ENCODE results near the gene MTFP1.
A peak's percentile ranks its signal among the peaks of the same experiment; 100 is the strongest.

MTFP1 gene

DNA sequence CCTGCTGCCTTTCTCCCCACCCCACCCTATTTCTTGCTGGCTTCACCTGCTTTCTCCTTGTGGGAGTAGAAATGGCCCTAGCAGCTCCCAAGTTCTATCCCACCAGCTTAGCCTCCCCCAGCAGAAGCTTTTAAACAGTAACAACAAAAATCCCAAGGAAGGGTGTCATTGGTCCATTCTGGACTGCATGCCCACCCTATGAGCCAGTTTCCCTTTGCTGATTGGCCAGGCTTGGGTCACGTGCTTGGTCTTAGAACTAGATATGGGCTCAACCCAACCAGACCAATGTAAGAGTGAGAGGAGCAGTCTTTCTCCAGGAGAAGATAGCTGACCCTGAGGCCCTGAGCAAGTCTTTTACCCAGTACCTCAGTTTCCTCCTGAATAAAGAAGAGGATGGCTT is 2.3 kb downstream of the MTFP1 start:
- Mint-ChIP-seq H3K9me3 (no peaks in the 10 kb centered on the region), H3K36me3 (ENCODE audit: low read depth) (peaks cover 8% of the 10 kb centered on the region), H3K4me1 (ENCODE audit: low read depth) (peaks cover 26% of the 10 kb centered on the region), H3K27ac (no peak overlapping the region), H3K4me3 (no peak overlapping the region), H3K27me3 (ENCODE audit: low read depth) (no peaks in the 10 kb centered on the region)

DNA sequence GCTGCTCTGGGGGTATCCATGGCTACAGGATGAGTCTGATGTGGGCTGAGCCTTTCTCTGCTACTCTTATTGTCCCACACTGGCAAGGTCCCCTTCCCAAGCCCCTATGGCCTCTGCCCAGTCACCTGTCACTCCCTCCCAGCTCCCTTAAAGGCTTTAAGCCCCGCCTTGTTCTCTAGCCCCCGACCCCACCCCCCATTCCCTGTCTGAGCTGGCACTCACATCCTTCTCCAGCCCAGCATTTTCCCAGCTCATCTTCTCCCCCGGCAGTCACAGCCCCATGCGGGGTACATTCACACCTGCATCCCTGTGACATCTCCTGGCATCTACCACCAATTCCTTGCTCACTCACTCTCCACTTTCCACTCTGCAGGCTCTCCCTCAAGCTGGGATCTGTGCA is 4.3 kb downstream of the MTFP1 start:
- H3K4me3 Mint-ChIP-seq = no peak overlapping the region
- H3K36me3 Mint-ChIP-seq (ENCODE audit: low read depth) = peaks cover 13% of the 10 kb centered on the region
- H3K4me1 Mint-ChIP-seq (ENCODE audit: low read depth) = peaks cover 24% of the 10 kb centered on the region
- H3K9me3 Mint-ChIP-seq = no peaks in the 10 kb centered on the region
- no peaks in the 10 kb centered on the region for H3K27me3 Mint-ChIP-seq (ENCODE audit: low read depth)
- H3K27ac Mint-ChIP-seq = no peak overlapping the region

DNA sequence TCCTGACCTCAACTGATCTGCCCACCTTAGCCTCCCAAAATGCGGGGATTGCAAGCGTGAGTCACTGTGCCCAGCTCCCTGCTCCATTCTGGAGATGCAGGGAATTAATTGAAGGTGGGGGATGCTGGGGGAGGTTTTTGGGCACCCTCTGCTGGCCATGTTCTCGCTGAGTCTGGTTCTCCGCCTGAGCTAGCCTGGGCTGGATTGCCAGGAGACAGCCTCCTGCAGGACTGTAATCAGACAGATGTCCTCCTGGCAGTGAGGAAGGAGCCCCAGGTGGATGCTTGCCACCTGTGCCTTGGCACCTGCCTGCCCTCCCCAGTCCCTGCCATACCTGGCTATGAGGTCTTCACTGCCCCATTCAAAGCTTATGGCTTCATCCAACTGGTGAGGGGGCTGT is 5.4 kb downstream of the MTFP1 start:
- no peak overlapping the region for H3K27ac Mint-ChIP-seq

DNA sequence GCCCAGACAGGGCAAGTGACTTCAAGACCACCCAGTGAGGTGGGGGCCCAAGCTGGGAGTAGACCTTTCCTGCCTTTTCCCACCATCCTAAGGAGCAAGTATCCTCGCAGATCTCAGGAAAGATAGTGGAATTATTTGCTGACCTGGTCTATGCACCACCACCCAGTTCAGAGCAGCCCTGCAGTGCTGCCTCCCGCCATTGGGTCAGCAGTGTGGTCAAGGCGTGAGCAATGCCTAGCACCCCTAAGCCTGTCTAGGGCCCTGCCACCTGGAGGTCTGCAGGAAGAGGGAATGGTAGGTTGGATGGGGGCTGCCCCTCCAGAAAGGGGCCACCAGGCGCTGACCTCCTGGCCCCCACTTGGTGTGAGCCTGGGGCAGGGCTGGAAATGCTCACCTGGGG is 6.5 kb downstream of the MTFP1 start:
- Mint-ChIP-seq H3K4me3 (no peak overlapping the region), H3K36me3 (ENCODE audit: low read depth) (peaks cover 20% of the 10 kb centered on the region), H3K27me3 (ENCODE audit: low read depth) (no peaks in the 10 kb centered on the region), H3K27ac (no peak overlapping the region), H3K4me1 (ENCODE audit: low read depth) (peaks cover 16% of the 10 kb centered on the region), H3K9me3 (peaks cover 13% of the 10 kb centered on the region)

More for the DNA sequence above, 5.4 kb downstream of the MTFP1 start:
- H3K4me3 Mint-ChIP-seq = no peak overlapping the region
- H3K4me1 Mint-ChIP-seq (ENCODE audit: low read depth) = peaks cover 27% of the 10 kb centered on the region
- H3K27me3 Mint-ChIP-seq (ENCODE audit: low read depth) = no peaks in the 10 kb centered on the region
- peaks cover 22% of the 10 kb centered on the region for H3K36me3 Mint-ChIP-seq (ENCODE audit: low read depth)
- peaks cover 8% of the 10 kb centered on the region for H3K9me3 Mint-ChIP-seq

DNA sequence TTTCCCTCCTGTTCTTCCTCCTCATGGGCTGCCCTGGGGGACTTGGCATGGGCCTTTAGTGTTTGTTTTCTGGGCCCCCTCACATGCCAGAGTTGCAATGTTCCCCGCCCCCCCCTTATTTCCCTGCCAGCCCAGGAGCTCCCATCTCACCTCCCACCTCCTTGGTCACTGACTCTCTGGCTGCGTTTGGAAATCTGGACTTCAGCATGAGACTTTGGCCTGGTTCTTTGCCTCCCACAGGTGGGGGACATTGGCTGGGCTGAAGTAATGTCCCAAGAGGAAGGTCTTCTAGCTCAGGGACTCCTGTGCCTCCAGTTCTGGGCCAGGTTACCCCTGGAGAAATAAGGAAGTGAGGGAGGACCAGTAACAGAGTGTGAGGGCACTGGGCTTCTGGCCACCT is 7.0 kb downstream of the MTFP1 start:
- Mint-ChIP-seq H3K4me3 (no peak overlapping the region), H3K27me3 (ENCODE audit: low read depth) (no peaks in the 10 kb centered on the region), H3K9me3 (peaks cover 14% of the 10 kb centered on the region), H3K4me1 (ENCODE audit: low read depth) (peaks cover 14% of the 10 kb centered on the region), H3K27ac (no peak overlapping the region), H3K36me3 (ENCODE audit: low read depth) (peaks cover 20% of the 10 kb centered on the region)

DNA sequence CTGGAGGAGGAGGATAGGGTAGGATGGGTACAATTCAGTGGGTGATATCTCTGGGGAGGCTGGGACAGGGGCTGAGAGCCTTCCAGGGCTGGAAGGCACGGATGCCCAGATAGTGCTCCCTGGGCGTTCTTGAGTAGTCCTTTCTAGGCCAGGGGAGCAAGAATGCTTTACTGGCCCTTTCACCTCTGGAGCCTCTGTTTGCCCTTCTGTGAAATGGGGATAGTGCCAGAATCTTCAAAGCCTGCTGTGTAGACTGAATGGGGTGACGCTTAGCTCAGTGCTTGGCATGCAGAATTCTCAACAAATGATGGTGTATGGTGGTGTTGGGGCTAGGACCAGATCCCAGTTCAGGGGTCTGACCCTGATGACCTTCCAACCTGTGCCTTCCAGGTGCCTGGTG is 7.7 kb downstream of the MTFP1 start:
- Mint-ChIP-seq H3K4me3 (no peak overlapping the region), H3K27ac (no peak overlapping the region), H3K27me3 (ENCODE audit: low read depth) (peaks cover 2% of the 10 kb centered on the region), H3K36me3 (ENCODE audit: low read depth) (peaks cover 18% of the 10 kb centered on the region), H3K9me3 (peaks cover 14% of the 10 kb centered on the region), H3K4me1 (ENCODE audit: low read depth) (peaks cover 14% of the 10 kb centered on the region)

DNA sequence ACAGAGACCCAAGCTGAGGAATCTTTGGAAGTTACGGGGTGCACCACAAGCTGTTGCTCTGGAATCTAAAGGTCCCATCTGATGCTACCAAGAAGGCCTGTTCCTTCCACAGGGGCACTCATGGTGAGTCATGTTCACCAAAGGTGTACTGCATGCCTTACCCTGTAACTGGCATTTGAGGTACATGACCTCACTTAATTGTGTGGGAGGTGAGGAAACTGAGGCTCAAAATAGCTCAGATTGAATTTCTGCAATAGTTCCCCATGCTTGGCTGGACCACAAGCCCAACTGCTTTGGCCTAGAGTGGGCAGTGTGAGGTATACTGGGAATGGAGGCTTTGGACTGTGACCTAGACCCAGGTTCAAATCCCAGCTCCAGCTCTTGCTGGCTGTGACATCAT is 8.2 kb downstream of the MTFP1 start:
- Mint-ChIP-seq H3K9me3 (peaks cover 14% of the 10 kb centered on the region), H3K36me3 (ENCODE audit: low read depth) (peaks cover 18% of the 10 kb centered on the region), H3K4me1 (ENCODE audit: low read depth) (peaks cover 14% of the 10 kb centered on the region), H3K27me3 (ENCODE audit: low read depth) (peaks cover 4% of the 10 kb centered on the region), H3K27ac (no peak overlapping the region), H3K4me3 (no peak overlapping the region)

DNA sequence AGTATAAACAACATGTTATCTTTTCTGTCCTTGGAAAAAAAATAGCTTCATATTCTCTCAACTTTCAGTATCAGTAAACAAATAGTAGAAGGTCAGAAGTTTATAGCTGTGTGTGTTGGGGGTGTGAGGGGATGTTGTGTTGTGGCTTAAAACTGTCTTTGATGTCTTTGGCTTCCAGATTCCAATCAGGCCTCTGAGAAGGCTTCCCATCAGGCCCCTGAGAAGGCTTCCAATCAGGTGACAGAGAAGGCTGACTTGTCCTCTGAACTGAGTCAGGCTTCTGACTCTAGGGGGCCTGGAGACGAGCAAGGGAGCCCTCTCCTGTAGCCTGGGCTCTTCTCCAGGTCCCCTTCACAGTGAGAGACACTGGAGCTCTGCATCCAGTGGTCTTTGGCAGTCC is 9.3 kb downstream of the MTFP1 start:
- H3K4me3 Mint-ChIP-seq = no peak overlapping the region
- H3K4me1 Mint-ChIP-seq (ENCODE audit: low read depth) = peaks cover 14% of the 10 kb centered on the region
- peak overlapping the region; percentile 90 for H3K27ac Mint-ChIP-seq
- H3K9me3 Mint-ChIP-seq = peaks cover 14% of the 10 kb centered on the region
- peaks cover 18% of the 10 kb centered on the region for H3K36me3 Mint-ChIP-seq (ENCODE audit: low read depth)
- peaks cover 4% of the 10 kb centered on the region for H3K27me3 Mint-ChIP-seq (ENCODE audit: low read depth)

DNA sequence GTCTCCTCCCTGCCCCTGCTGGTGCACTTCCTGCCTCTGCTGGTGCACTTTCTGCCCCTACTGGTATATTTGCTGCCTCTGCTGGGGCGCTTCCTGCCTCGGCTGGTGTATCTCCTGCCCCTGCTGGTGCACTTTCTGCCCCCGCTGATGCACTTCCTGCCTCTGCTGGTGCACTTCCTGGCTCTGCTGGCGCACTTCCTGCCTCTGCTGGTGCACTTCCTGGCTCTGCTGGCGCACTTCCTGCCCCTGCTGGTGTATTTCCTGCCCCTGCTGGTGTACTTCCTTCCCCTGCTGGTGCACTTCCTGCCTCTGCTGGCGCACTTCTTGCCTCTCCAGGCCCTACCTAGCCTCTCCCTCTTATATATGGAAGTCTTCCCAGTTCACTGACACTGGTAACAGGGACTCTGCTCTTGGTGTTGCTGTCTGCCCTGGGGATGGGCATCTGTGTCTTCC is 10.1 kb downstream of the MTFP1 start:
- Mint-ChIP-seq H3K27me3 (ENCODE audit: low read depth) (peaks cover 10% of the 10 kb centered on the region), H3K4me1 (ENCODE audit: low read depth) (peaks cover 16% of the 10 kb centered on the region), H3K9me3 (peaks cover 14% of the 10 kb centered on the region), H3K4me3 (peak overlapping the region; percentile 63), H3K36me3 (ENCODE audit: low read depth) (peaks cover 15% of the 10 kb centered on the region), H3K27ac (peak overlapping the region; percentile 90)

DNA sequence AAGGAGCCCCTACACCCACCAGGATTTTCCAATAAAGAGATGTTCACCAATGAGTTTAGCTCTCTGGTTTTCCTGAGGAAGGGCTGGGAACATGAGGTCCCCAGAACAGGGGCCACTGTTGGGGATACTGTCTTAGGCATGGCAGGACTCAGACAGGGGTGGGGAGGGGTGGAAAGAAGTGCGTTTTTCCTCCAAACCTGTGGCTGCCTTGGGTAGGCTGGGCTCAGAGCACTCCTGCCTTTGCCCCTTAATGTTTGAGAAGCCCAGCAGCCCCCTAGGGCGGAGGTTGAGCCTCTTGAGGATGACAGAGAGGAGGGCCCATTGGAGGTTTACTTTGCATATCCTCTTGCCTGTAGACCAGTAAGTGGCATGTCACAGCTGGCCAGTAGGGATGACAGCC is 10.6 kb downstream of the MTFP1 start:
- Mint-ChIP-seq H3K27me3 (ENCODE audit: low read depth) (peaks cover 14% of the 10 kb centered on the region), H3K4me1 (ENCODE audit: low read depth) (peaks cover 20% of the 10 kb centered on the region), H3K9me3 (peaks cover 14% of the 10 kb centered on the region), H3K27ac (peak overlapping the region; percentile 90), H3K36me3 (ENCODE audit: low read depth) (peaks cover 15% of the 10 kb centered on the region), H3K4me3 (peak overlapping the region; percentile 63)

DNA sequence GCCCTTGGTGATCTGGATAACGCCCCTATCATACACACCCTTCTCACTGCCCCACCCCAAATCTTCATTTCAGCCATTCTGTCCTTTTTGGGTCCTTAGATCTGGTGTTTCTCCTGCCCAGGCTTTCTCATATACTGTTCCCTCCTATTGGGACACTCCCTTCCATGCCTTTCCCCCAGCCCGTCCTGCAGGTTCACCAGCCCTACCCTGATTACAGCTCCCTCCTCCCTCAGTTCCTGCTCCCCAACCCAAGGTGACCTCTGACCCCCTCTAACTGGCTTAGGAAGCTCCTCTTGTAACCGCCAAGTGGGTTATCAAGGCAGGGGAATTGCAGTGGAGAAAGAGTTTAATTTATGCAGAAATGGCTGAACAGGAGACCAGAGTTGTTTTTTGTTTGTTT is 13.0 kb downstream of the MTFP1 start:
- no peak overlapping the region for H3K4me3 Mint-ChIP-seq
- peaks cover 14% of the 10 kb centered on the region for H3K9me3 Mint-ChIP-seq
- peaks cover 32% of the 10 kb centered on the region for H3K4me1 Mint-ChIP-seq (ENCODE audit: low read depth)
- H3K27ac Mint-ChIP-seq = no peak overlapping the region
- peaks cover 19% of the 10 kb centered on the region for H3K27me3 Mint-ChIP-seq (ENCODE audit: low read depth)
- peaks cover 17% of the 10 kb centered on the region for H3K36me3 Mint-ChIP-seq (ENCODE audit: low read depth)

DNA sequence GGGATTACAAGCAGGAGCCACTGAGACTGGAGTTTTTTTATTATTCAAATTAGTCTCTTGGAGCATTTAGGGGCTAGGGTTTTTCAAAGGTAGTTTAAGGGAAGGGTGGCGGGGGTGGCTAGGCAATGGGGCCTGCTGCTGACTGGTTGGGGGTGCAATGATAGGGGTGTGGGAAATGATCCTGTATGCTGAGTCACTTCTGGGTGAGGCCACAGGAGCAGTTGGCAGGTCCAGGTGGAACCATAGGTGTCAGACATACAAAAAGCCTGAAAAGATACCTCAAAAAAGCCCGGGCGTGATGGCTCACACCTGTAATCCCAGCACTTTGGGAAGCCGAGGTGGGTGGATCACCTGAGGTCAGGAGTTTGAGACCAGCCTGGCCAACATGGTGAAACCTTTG is 13.7 kb downstream of the MTFP1 start:
- H3K36me3 Mint-ChIP-seq (ENCODE audit: low read depth) = peaks cover 15% of the 10 kb centered on the region
- peaks cover 31% of the 10 kb centered on the region for H3K4me1 Mint-ChIP-seq (ENCODE audit: low read depth)
- H3K4me3 Mint-ChIP-seq = no peak overlapping the region
- no peak overlapping the region for H3K27ac Mint-ChIP-seq
- peaks cover 14% of the 10 kb centered on the region for H3K9me3 Mint-ChIP-seq
- peaks cover 19% of the 10 kb centered on the region for H3K27me3 Mint-ChIP-seq (ENCODE audit: low read depth)

DNA sequence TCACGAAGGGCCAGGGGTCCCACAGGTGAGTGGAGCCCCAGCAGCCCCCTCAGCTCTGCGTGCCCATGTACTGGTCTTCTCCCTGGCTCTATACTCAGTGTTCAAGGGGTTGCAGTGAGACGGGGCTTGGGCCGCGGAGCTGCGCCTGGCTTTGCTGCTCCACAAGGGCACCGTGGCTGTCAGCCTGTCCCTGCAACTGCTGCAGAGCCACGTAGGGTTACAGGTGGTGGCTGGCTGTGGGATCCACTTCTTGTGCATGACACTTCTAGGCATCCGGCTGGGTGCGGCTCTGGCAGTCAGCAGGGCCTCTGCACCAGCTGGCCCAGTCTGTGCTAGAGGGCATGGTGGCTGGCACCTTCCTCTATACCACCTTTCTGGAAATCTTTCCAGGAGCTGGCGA is 14.3 kb downstream of the MTFP1 start:
- Mint-ChIP-seq H3K9me3 (peaks cover 14% of the 10 kb centered on the region), H3K4me3 (no peak overlapping the region), H3K27ac (no peak overlapping the region), H3K4me1 (ENCODE audit: low read depth) (peaks cover 28% of the 10 kb centered on the region), H3K27me3 (ENCODE audit: low read depth) (peaks cover 19% of the 10 kb centered on the region), H3K36me3 (ENCODE audit: low read depth) (peaks cover 11% of the 10 kb centered on the region)

DNA sequence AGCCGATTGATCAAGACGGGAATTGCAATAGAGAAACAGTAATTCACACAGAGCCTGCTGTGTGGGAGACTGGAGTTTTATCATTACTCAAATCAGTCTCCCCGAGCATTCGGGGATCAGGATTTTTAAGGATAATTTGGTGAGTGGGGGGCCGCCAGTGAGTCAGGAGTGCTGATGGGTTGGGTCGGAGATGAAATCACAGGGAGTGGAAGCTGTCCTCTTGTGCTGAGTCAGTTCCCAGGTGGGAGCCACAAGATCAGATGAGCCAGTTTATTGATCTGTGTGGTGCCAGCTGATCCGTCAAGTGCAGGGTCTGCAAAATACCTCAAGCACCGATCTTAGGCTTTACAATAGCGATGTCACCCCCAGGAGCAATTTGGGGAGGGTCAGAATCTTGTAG is 15.5 kb downstream of the MTFP1 start:
- Mint-ChIP-seq H3K27me3 (ENCODE audit: low read depth) (peaks cover 20% of the 10 kb centered on the region), H3K4me1 (ENCODE audit: low read depth) (peaks cover 21% of the 10 kb centered on the region), H3K36me3 (ENCODE audit: low read depth) (peaks cover 3% of the 10 kb centered on the region), H3K27ac (no peak overlapping the region), H3K9me3 (peaks cover 4% of the 10 kb centered on the region), H3K4me3 (no peak overlapping the region)

DNA sequence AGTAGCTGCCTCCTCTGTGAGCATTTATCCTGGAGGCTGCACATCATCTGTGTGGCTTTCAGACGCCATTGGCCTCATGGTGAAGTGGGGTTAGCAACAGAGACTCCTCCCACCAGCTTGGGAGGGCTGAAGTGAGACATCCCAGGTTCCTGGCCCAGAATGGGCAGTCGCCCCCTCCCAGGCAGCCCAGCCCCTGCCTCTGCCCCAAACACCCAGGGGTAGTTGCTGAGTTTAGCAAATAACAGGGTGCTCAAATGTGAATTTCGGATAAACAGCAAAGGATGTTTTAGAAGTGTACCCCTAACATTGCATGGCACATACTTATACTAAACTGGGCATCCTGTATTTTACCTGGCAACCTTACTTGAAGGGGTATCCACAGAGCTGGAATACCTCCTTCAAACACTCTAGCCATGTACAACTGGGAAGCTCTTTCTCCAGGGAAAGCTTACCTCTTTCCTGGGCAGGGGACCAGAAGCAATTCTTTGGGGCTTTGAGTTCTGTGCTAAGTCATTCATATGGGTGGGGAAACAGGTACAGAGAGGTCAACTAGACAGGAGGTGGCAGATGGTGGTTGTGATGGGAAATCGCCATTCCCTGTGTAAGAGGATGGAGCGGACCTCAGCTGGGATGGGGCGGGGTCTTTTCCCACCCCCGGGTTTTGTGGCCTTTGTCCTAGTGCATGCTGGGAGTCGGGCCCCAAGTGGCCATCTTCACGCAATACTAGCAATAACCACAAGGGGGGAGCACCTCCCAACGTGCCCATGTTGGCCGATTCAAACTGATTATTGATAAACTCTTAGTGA is 19.3 kb downstream of the MTFP1 start:
- Mint-ChIP-seq H3K4me1 (ENCODE audit: low read depth) (peaks cover 21% of the 10 kb centered on the region), H3K9me3 (no peaks in the 10 kb centered on the region), H3K27ac (peak overlapping the region; percentile 45), H3K27me3 (ENCODE audit: low read depth) (peaks cover 23% of the 10 kb centered on the region), H3K36me3 (ENCODE audit: low read depth) (peaks cover 2% of the 10 kb centered on the region), H3K4me3 (no peak overlapping the region)
